Sigmoid colon (tissue), 7 donors: Measurements from ENCODE around the gene GALNT10. TPM values are rescaled to one million over a fixed set of nuclear protein-coding genes. Genes with fewer than 3 reads are reported as not detected.

Experiments used
- DNase-seq: peaks from one replicate; pipeline ENCODE4 v3.0.0-alpha.2; 2019
- H3K27ac ChIP-seq, 4 donors: fragments of 200-600 bp; sonication (generic); one replicate each; pipeline ENCODE4 v1.5.1; 2016 to 2019; ENCODE audit warnings: mild to moderate bottlenecking in 1 of 4
- H3K27me3 ChIP-seq, 3 donors: fragments of 200-600 bp; sonication (generic); one replicate each; pipeline ENCODE4 v1.5.1; 2019; ENCODE audit warnings: mild to moderate bottlenecking in 1 of 3
- H3K36me3 ChIP-seq, 4 donors: fragments of 200-600 bp; sonication (generic); one replicate each; pipeline ENCODE4 v1.5.1; 2016 to 2019
- H3K4me1 ChIP-seq, 4 donors: fragments of 200-600 bp; sonication (generic); one replicate each; pipeline ENCODE4 v1.5.1; 2017 to 2019
- H3K4me3 ChIP-seq, 4 donors: fragments of 200-600 bp; sonication (generic); one replicate each; pipeline ENCODE4 v1.5.1; 2017 to 2019; ENCODE audit warnings: mild to moderate bottlenecking in 2 of 4, moderate library complexity in 1 of 4
- H3K9me3 ChIP-seq, 4 donors: fragments of 200-600 bp in 3 of 4; sonication (generic) in 3 of 4; one replicate each; pipeline versions ENCODE4 v1.5.1 to v1.6.1; 2013 to 2019
- EP300 ChIP-seq, 4 donors: sonication (generic); formaldehyde crosslinking; IDR thresholded peaks; one replicate each; pipeline ENCODE4 v1.6.1; 2017; ENCODE audit warnings: antibody characterized with exemption in 4 of 4
- POLR2A ChIP-seq, 2 donors: fragments of 450-650 bp; IDR thresholded peaks; one replicate each; pipeline ENCODE4 v1.6.1; 2016; ENCODE audit warnings: antibody characterized with exemption in 2 of 2, mild to moderate bottlenecking in 2 of 2, moderate library complexity in 2 of 2
- POLR2AphosphoS5 ChIP-seq, 4 donors: sonication (generic); formaldehyde crosslinking; IDR thresholded peaks; one replicate each; pipeline ENCODE4 v1.6.1; 2017; ENCODE audit warnings: antibody characterized with exemption in 4 of 4
- WGBS, 2 donors: extraction: QIAGEN DNeasy Blood & Tissue Kit; methylation state at CpG; one replicate each; pipeline ENCODE4 v1.1.7; 2013; 5-methylcytosine and 5-hydroxymethylcytosine counted together
- intact Hi-C: fragments of 100-400 bp; cut with DNase I; formaldehyde crosslinking; loops from one replicate; pipeline ENCODE4 v1.15.1; 2023
- polyA plus RNA-seq, 3 donors: library from polyadenylated mRNA; stranded (reverse); fragments of 200-250 nt; gene quantifications; one replicate each; pipeline ENCODE4 v1.2.3, GENCODE V29; 2013
- total RNA-seq, 4 donors: library from RNA; depleted of rRNA; stranded (reverse); fragments of >200 nt; gene quantifications; one replicate each; pipeline ENCODE4 v1.1.0, GENCODE V29; 2016
- TF ChIP-seq, protein P1 (sequence below), 4 experiments: fragments of 450-650 bp in 3 of 4; fragments of 200-600 bp in 1 of 4; IDR thresholded peaks; one replicate each; pipeline ENCODE4 v1.5.1; 2016 to 2019; ENCODE audit warnings: antibody characterized with exemption in 4 of 4, mild to moderate bottlenecking in 3 of 4, moderate library complexity in 2 of 4
- donor health status: healthy with polysubstance abuse.
- donor health status: Bipolar disorder and iron deficiency.
- donor health status: healthy.

Gene GALNT10
- total and polyA plus RNA-seq, 7 donors = 6.0 to 41.7 (median 24.3) TPM

DNA sequence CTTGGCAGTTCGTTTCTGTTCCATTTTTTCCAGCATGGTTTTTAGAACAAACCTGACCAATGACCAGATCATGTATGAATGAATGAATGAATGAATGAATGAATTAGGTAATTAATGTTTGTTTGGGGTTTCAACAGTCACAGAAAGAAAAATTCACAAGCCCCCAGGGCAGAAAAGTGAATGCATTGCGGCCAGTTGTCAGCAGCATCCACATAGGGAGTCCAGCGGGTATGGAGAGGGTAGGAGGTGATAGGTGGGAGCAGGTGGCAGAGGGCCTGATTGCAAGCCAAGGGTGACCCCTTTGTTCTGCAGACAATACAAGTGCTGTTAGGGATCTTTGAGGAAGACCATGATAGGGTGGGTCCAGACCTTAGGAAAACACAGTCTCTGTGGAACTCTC, 205.6 kb downstream of the GALNT10 start:
- Histone ChIP-seq H3K27me3 (no peaks in the 10 kb centered on the region), H3K4me3 (no peak overlapping the region), H3K9me3 (no peaks in the 10 kb centered on the region), H3K36me3 (peaks cover 0 to 23% (median 0%) of the 10 kb centered on the region in 4 donors), H3K27ac (no peak overlapping the region), H3K4me1 (no peaks in the 10 kb centered on the region)
- intact Hi-C loops = no loop called here
- WGBS, 2 donors = 80 to 82% methylated on average over 3 of the region's 3 CpGs
- DNase-seq = no peak
- TF ChIP-seq, protein P1, sequence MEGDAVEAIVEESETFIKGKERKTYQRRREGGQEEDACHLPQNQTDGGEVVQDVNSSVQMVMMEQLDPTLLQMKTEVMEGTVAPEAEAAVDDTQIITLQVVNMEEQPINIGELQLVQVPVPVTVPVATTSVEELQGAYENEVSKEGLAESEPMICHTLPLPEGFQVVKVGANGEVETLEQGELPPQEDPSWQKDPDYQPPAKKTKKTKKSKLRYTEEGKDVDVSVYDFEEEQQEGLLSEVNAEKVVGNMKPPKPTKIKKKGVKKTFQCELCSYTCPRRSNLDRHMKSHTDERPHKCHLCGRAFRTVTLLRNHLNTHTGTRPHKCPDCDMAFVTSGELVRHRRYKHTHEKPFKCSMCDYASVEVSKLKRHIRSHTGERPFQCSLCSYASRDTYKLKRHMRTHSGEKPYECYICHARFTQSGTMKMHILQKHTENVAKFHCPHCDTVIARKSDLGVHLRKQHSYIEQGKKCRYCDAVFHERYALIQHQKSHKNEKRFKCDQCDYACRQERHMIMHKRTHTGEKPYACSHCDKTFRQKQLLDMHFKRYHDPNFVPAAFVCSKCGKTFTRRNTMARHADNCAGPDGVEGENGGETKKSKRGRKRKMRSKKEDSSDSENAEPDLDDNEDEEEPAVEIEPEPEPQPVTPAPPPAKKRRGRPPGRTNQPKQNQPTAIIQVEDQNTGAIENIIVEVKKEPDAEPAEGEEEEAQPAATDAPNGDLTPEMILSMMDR (IDR thresholded peaks at IDR 0.05) = no peak
- TF ChIP-seq POLR2A (IDR thresholded peaks at IDR 0.05) (no peak), EP300 (IDR thresholded peaks at IDR 0.05) (no peak), POLR2AphosphoS5 (IDR thresholded peaks at IDR 0.05) (no peak)

DNA sequence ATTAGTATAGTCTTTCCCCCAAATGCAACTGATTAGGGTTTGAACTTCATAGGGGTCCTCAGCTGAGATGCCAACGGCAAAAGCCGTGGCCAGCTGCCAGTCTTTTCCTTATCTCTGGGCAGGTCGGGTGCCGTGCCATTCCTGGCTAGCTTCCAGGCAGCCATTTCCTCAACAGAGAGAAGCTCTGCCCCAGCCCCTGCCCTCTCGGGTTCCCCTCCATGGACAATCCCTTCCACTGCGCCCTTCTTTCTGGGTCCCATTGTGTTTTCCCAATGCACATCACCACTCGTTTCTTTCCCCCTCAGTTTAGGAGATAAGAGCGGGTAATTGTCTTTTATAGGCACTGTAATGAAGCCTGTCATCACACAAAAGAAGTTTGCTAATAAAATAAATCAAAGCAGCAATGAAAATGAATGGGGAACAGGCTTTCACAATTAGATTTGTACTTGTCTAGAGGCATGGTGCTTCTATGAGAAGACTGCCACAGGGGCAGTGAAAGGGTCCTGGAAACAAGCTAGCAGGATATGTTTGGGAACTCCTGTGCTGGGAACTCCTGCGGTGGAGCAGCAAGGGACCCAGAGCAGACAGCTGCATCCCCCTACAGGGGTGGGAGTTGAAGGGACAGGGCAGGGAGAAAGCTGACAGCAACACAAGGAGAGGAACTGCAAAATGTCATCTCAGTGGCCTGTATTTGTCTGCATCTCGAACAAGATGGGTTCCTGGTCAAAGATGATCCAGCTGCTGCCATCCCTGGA, 207.3 kb downstream of the GALNT10 start:
- 27 to 55% methylated on average over 10 of the region's 10 CpGs for WGBS, 2 donors
- Histone ChIP-seq H3K4me1 (no peaks in the 10 kb centered on the region), H3K36me3 (peaks cover 0 to 13% (median 0%) of the 10 kb centered on the region in 4 donors), H3K27ac (no peak overlapping the region), H3K4me3 (no peak overlapping the region), H3K27me3 (no peaks in the 10 kb centered on the region), H3K9me3 (no peaks in the 10 kb centered on the region)
- intact Hi-C loops = no loop called here
- DNase-seq = no peak
- TF ChIP-seq, protein P1 (IDR thresholded peaks at IDR 0.05) = no peak
- TF ChIP-seq EP300 (IDR thresholded peaks at IDR 0.05) (no peak), POLR2AphosphoS5 (IDR thresholded peaks at IDR 0.05) (no peak), POLR2A (IDR thresholded peaks at IDR 0.05) (no peak)

DNA sequence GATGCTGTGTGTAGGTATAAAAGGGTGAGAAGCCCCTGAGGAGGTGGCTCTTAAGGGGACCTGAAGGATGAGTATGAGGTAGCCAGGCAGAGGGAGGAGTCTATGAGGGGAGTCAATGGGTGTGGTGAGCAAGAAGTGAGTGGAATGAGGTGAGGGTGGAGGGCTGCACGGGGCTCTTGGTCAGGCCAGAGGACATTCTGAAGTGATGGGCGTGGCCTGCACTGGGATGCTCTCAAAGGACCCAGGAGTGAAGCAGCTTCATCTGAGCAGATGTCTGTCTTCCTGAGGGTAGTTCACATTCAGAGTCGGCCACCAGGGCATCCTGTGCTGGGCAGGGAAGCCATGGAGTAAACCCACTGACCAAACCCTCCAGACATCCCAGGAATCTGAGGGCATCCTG, 210.1 kb downstream of the GALNT10 start:
- Histone ChIP-seq H3K4me1 (peaks cover 0 to 15% (median 12%) of the 10 kb centered on the region in 4 donors), H3K9me3 (no peaks in the 10 kb centered on the region), H3K36me3 (no peaks in the 10 kb centered on the region), H3K4me3 (no peak overlapping the region), H3K27me3 (no peaks in the 10 kb centered on the region), H3K27ac (no peak overlapping the region)
- DNase-seq = no peak
- no peak for TF ChIP-seq POLR2A (IDR thresholded peaks at IDR 0.05)
- TF ChIP-seq, protein P1 (IDR thresholded peaks at IDR 0.05) = no peak
- no peak for TF ChIP-seq EP300 (IDR thresholded peaks at IDR 0.05)
- TF ChIP-seq POLR2AphosphoS5 (IDR thresholded peaks at IDR 0.05) = no peak
- WGBS, 2 donors = 80 to 85% methylated on average over 3 of the region's 3 CpGs
- intact Hi-C loops = no loop called here

DNA sequence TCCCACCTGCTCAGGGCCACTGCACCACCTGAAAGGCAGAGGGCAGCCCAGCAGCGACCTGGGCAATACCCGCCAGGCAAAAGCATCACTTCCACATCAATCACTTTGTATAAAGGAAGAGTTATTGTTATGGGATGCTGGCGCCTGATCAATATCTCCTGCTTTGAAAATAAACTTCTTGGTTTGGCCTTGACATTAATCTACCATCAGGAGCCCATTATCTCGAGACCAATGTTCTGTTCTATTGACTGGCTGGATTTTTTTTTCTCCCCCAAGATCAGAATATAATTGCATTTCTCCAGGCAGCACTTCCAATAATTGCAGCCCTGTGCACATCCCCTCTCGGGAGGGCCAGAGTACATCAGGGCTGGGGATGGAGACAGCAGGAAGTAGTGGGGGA, 210.8 kb downstream of the GALNT10 start:
- peaks cover 0 to 16% (median 12%) of the 10 kb centered on the region in 4 donors for H3K4me1 ChIP-seq
- H3K27ac ChIP-seq = no peak overlapping the region
- no peaks in the 10 kb centered on the region for H3K27me3 ChIP-seq
- TF ChIP-seq POLR2AphosphoS5 (IDR thresholded peaks at IDR 0.05) (no peak), POLR2A (IDR thresholded peaks at IDR 0.05) (no peak), EP300 (IDR thresholded peaks at IDR 0.05) (no peak)
- TF ChIP-seq, protein P1 (IDR thresholded peaks at IDR 0.05) = no peak
- intact Hi-C loops = no loop called here
- WGBS, 2 donors = 88 to 89% methylated on average over 5 of the region's 5 CpGs
- no peaks in the 10 kb centered on the region for H3K36me3 ChIP-seq
- H3K4me3 ChIP-seq = no peak overlapping the region
- no peak for DNase-seq
- no peaks in the 10 kb centered on the region for H3K9me3 ChIP-seq
